Activated gamma-delta T cell treated with anti-CD3 and anti-CD28 coated beads, Interleukin-2, amount 50 U/mL, for 16 hours (primary cell): ENCODE measurements around the gene PITPNC1.
A peak's percentile ranks its signal among the peaks of the same experiment; 100 is the strongest.

ENCODE experiments used
- DNase-seq: peaks from one replicate; pipeline ENCODE4 v3.0.0-alpha.2; 2020; ENCODE audit warnings: low read depth

PITPNC1 gene

GRCh38 chr17:67434061-67434525 is 57.0 kb downstream of the PITPNC1 start:
- DNase-seq: peak; percentile 32

DNA sequence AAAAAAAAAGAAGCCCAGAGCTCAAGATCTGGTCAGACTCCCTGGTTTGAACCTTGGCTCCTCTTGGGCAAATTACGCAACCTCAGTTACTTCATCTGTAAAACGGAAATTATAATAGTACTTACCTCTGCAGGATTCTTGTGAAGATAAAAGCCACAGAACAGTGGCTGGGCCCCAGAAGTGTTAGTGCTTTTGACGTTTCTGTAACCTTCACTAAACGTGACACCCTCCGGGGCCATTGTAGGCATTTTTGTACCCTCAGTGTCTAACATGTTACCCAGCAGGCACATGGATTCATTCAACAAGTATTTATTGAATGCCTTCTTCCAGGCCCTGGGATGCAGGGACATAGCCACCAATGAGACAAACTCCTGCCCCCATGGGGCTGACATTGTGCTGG is 58.0 kb downstream of the PITPNC1 start:
- peak; percentile 43 for DNase-seq

GRCh38 chr17:67435786-67436185 is 58.7 kb downstream of the PITPNC1 start:
- DNase-seq: no peak

GRCh38 chr17:67436233-67436632 is 59.2 kb downstream of the PITPNC1 start:
- no peak for DNase-seq

GRCh38 chr17:67438667-67439066 is 61.6 kb downstream of the PITPNC1 start:
- no peak for DNase-seq

DNA sequence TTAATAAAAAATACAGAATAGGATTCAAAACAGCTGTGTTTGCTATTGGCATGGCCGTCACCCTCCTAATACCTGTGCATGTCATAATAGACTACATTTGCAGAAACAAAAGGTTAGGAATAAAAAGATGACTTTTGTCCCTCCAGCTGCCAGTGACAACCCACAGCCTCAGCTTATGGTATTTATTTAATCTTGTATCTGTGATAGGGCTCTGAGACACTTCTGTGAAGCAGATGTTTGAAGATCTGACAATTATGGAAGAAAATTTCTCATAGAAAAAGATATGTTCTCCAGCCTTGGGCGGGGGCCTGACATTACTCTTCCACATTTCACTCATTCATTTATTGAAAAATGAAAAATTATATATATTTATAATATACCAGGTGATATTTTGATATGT is 62.2 kb downstream of the PITPNC1 start:
- DNase-seq: no peak

DNA sequence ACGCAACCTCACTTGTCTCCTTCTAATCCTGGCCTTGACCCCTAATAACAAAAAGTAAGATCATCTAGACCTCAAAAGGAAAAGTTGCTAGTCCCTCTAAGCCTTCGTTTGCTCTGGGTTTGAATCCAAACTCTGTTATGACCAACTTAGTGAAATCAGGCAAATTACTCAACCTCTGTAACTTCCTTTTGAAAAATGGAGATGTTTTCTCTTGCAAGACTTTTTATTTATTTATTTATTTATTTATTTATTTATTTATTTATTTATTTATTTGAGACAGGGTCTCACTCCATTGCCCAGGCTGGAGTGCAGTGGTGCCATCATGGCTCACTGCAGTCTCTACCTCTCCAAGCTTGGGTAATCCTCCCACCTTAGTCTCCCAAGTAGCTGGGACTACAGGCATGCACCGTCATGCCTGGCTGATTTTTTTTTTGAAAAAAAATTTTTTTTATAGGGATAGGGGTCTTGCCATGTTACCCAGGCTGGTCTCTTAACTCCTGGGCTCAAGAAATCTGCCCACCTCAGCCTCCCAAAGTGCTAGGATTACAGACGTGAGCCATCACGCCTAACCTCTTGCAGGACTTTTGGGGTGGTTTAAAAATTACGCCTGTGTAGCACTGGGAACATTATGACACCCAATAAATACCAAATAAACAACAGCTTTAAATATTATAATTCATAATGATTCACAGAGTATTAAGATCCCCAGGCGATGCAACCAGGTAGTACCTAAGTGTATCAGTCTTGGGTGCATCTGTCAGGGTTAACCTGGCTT is 63.4 kb downstream of the PITPNC1 start:
- no peak for DNase-seq

DNA sequence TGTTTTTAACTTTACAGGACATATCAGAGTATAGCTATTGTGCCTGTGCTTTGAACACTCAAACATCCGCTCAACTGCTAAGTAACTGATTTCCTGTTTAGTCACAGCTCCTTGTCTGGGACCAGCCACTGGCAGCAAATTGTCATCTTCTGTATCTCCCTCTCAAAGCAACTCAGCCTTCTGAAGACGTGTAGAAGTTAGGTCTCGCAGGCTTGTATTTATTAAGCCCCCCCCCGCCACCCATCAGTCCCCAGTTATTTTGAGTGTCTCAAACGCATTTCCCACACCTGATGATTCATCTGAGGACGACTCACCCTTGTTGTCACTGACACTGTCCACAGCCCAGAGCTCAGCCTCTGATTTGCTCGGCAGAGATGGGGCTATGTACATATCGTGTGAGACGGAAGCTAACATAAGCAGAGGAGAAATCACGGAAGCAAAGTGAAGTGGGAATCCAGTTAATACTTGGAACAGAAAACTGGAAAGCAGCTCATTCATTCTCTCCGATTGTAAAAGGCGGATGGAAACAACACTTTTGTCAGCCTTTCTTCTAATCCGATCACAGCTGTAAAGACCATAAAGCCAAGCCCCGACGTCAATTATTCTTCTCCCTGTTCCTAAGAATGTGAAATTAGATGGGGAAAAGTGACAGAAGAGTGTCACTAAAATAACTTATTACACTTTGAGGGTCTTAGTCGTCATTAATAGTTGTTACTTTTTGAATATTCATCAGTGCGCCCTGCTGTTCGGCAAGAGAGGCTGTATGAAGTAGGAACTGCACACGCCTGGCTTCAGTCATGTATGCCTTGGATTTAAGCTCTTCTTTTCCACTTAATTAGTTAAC is 64.2 kb downstream of the PITPNC1 start:
- DNase-seq: peak; percentile 61

DNA sequence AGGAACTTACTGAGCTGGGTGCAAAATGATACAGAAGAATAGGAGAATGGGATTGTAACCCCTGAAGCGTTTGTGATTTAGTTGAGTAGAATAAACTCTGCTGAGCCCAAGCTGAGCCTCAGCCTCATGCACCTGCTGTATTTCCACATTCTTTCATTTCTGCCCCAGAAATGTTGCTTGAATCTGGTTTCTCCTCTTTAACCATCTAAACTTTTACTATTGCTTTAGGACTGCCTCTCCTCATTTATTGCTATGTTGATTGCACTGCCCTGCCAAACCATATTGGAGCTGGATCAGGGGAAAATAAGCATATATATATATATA is 64.8 kb downstream of the PITPNC1 start:
- no peak for DNase-seq

GRCh38 chr17:67442787-67443624 is 65.9 kb downstream of the PITPNC1 start:
- DNase-seq: no peak

DNA sequence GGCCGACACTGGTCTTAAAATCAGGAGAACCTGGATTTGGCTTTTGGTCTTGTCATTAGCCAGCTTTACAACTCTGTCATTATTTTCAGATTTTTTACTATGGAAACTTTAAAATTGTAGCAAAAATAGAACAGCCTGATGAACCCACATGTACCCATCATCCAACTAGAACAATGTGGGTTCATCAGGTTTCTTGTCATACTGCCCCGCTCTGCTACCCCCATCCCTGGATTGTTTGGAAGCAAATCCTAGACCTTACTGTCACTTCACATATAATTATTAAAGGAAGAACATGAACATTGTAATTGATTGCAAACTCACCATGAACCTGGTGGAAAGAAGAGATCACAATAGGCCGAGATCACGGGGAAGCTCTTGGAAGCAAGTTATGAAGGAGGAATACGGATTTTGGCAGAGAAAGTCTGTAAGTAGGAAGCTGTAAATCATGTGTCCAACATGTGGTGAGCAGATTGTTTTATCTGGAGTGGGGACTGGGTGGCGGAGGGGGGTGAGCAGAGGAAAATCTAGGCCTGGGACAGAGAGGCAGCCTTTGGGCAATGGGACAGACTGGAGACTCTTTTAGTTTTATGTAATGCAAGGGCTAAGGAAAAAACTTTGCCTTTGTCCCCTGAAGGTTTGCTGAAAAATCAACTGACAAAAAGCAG is 67.0 kb downstream of the PITPNC1 start:
- no peak for DNase-seq

GRCh38 chr17:67448449-67448848 is 71.4 kb downstream of the PITPNC1 start:
- DNase-seq: no peak

DNA sequence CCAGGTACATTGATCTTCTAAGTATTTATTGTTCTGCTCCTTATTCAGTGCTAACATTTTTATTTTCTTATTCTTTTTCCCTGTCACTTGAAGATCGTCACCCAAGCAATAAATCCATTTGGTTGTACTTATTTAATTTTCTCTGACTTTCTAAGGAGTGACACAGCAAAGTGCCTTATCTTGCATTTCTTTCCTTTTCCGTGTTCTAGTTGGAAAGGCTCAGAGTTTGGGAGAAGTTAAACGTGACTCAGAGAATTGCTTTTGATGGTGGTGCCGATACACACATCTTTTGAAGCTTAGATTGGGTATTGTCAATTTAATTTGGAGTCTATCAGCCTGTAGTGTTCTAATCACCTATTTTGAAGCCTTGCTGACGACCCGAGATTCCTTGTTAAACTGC is 72.0 kb downstream of the PITPNC1 start:
- no peak for DNase-seq

DNA sequence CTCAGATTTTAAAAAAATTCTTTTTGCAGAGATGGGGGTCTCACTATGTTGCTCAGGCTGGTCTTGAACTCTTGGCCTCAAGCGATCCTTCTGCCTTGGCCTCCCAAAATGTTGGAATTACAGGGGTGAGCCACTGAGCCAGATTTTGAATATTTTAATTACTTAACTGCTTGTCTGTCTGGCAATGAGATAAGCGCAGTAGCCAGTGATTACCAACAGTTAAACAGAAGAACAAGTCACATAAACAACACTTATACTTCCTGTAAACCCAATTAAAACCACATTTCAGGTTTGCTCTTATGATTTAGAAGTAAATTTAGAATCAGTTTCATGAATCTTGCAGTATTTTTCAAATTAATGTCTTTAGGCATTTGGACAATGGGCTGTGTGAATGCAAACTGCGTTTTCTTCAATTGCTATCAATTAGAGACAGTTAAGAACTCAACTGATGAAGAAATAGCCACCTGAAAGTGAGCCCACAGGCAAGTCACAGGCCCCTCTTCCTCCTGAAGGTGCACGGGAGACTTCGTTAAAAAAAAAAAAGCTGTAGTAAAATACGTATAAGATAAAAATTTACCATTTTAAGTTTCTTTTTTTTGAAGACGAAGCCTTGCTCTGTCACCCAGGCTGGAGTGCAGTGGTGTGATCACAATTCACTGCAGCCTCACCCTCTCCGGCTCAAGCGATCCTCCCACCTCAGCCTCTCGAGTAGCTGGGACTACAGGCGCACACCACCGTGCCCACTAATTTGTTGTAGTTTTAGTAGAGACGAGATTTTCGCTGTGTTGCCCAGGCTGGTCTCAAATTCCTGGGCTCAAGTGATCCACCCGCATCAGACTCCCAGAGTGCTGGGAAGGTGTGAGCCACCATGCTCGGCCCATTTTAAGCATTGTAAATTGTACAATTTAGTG is 73.0 kb downstream of the PITPNC1 start:
- DNase-seq: no peak

GRCh38 chr17:67452681-67453554 is 75.8 kb downstream of the PITPNC1 start:
- no peak for DNase-seq

DNA sequence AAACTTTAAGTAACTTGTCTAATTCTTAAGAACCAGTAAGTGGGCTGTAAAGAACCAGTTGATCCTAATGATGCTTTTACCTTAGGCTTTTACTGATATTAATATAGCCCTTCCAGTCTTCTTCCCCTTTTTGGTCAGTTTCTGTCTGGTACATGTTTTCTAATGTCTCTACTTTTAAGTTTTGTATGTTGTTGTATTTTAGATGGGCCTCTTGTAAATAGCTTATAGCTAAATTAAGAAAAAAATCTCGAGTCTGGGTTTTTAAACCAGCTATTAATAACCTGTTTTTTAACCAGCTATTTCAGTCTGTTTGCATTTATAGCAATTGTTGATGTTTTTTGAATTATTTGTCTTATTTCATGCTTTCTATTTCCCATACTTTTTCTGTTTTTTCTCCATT is 79.0 kb downstream of the PITPNC1 start:
- DNase-seq: no peak

GRCh38 chr17:67456889-67457288 is 79.8 kb downstream of the PITPNC1 start:
- DNase-seq: no peak

- DNase-seq: no peak
Observed at GRCh38 chr17:67458203-67458602, 81.1 kb downstream of the PITPNC1 start.

DNA sequence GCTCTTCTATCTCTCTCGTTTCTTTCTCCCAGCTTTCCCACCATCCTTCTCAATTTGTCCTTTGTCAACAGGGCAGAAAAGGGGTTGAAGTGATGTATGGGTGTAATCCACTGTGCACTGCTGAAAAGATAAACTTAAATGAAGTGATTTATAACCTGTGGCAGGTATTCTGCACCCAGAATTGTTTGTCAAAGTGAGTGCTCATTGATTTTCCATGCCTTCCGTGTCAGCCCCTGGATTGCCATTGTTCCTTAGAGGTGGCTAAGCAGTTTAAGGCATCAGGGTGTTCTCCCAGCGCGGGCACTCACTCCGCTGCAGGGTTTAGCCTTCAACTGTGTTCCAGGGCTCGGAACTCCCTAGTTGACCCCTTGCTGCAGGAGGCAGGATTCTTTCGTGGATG is 82.9 kb downstream of the PITPNC1 start:
- no peak for DNase-seq

GRCh38 chr17:67461228-67461780 is 84.2 kb downstream of the PITPNC1 start:
- no peak for DNase-seq
